ENCODE results near the gene ARHGEF1.
"Not testable (repeated sequence)": the region's sequence is repeated elsewhere in the genome, so short reads cannot be mapped to it uniquely, and the experiment has no call there.

The ARHGEF1 gene

DNA sequence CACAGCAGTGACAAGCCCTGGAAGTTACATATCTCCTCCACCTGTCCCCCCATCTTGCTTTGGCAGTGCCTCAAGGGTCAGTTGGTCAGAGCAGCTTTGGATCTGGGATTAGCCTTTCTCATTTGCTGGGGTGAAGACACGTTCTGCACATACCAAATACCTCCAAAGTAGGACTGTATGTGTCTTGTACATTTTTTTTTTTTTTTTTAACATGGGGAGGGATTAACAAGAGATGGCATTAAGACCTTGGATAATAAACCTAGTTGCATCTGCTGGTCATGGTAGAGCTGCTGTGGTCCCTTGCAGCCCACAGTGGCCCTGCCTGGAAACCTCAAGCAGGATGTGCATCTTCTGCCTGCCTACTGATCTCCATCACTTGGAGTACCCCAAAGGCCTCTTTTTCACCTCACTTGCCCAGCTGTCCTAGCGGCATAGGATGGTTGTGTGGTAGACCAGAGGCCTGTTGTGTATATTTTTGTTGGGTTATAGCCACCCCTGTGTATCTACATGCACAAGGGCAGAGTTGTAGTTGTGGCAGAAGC is 20.5 kb upstream of the ARHGEF1 start:
- DNase-seq, result no peak

DNA sequence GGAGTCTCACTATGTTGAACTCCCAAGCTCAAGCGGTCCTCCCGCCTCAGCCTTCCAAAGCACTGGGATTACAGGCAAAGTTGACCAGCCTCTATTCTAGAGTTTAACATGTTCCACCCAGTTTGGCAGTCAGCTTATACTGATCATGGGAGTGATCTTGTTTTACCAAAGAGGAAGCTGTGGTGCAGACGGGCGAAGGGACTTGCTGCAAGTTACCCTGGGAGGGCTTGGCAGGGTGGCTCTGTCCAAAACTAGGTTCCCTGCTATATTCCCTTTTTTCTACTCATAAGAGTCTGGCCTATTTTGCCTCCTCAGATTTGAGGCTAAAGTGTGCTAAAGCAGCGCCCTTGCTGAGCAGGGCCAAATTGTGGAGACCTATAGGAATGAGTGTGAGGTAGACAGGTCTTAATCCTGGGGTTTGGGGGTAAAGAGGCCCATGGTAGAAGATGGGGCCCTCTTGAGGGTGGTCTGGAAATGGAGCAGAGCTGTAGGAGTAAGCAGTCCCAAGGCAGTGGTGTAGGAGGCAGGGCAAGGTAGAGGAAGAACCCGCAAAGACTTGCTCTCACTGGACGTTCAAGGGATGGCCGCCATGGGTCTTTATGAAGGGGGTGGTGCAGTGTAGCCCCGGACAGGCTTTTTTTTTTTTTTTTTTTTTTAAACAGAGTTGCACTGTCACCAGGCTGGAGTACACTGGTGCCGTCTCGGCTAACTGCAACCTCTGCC is 19.6 kb upstream of the ARHGEF1 start:
- DNase-seq, result no peak

DNA sequence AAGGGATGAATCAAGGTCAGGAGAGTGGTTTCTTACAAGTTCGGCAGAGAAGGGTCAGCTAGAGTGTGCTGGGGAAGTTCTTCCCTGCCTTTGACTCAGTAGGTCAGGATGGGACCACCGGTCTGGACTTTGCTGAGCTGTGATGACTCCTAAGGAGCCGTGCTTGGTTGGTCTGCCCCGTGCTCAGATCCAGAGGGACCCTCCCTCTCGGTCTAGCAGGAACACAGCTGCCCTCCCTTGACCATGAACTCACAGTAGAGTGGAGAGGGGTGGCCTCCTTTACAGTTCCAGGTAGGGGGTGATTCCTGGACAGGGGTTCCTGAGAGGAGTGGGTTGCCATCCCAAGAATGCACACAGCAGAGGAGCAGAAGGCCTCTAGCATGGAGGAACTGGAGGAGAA is 18.6 kb upstream of the ARHGEF1 start:
- DNase-seq, result no peak

DNA sequence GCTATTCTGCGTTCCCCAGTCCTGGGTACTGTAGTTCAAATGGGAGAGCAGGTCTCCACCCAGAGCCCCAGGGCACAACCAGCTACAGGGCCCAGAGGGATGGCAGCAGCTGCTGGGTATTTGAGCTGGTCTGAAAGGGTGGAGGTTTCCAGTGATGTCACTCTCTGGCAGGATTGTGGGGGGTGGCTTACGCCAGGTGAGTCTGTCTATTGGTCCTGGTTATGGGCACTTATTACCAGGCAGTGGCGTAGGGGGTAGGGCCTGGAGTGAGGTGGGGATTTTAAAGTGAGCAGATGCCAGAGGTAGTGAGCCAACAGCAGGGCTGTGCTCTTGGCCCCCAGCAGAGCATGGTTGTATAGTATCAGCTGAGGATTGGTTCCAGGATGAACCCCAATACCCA is 16.7 kb upstream of the ARHGEF1 start:
- no peak for DNase-seq

DNA sequence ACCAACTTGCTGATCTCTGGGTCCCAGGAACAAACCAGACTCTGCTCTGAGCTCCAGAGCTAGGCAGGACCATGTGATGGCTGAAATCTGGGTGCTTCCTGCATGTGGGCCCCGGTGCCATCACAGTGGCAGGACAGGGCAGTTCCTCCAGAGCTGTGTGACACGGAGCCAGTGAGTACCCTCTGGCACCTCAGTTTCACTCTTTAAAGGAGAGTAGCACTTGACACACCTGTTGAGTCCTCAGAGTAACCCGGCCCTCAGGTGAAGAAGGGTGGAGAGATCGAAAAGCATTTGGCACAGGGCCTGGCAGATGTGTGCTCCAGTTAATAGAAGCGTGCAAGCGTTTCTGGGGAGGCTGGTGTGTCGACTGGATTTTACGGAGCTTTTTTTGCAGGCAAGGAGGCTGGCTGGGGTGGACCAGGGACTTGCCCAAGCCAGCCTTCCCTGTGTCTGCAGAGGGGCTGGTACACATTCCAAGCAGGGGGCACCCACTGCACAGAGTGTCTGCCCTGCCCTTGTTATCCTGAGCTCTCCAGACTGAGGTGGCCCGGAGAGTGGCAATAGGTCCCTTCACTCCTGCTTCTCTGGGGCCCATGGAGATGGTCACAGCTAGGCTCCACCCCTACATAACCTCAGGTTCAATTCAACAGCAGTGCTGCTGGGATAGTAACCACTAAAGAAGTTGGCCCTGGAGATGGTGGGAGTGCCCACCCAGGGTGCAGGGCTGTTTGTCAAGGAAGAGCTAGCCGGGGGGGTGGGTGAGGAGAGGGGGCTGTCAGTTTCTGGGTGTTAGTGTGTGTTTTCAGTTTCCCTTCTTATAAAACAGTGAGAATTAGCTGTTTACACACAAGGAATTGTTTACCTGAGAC is 14.6 kb upstream of the ARHGEF1 start:
- no peak for DNase-seq

DNA sequence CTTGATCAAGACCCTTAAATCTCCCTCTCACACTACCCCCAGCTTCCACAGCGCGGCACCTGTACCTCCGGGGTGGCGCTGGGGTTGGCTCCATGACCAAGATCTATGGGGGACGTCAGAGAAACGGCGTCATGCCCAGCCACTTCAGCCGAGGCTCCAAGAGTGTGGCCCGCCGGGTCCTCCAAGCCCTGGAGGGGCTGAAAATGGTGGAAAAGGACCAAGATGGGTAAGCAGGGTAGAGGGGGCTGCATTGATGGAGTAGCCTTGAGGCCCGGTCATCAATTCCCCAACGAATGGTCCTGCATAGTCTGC is 14.0 kb upstream of the ARHGEF1 start:
- no peak for DNase-seq

DNA sequence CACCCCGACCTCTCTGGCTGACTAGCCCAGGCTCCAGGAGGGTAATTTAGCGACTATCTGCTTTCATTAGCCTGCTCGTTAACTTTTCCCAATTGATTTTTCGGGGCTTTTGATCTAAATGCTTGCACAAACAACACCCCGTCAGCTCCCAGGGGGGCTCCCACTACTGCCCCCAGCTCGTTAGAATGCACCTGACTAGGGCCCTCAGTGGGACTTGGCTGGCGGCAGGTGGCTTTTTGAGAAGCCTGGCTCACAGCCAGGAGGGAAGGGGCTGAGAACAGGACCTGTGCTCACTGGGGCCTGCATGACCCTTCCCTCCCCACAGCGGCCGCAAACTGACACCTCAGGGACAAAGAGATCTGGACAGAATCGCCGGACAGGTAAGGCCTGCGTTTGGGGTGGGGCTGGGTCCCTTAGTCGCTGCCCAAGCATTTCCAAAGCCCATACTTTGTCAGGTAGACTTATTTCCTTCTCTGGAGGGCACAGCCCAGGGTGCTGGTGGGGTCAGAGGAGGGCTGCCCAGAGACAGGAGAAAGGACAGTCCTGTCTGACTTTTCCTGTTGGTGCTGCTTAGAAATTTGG is 13.5 kb upstream of the ARHGEF1 start:
- no peak for DNase-seq

DNA sequence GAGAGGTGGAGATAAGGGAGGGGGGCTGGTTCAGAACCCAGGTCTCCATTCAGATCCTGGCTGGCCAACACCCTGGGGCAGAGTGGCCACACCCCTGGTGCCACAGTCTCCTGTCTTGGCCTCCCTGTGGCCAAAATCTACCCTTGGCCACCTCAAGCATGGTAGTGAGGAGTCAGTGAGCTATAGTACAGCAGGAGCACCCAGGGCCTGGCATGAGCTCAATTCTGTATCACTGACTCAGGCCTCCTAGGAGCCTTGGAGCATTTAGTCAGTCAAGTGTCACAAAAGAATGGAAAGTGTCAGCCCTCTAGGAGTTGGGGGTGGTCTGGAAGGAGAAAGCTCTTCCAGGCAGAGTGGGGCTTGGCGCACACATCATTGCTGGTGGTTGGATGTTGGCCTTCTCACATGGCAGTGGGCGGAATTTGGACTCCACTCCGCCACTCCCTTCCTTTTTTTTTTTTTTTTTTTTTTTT is 12.5 kb upstream of the ARHGEF1 start:
- no peak for DNase-seq

DNA sequence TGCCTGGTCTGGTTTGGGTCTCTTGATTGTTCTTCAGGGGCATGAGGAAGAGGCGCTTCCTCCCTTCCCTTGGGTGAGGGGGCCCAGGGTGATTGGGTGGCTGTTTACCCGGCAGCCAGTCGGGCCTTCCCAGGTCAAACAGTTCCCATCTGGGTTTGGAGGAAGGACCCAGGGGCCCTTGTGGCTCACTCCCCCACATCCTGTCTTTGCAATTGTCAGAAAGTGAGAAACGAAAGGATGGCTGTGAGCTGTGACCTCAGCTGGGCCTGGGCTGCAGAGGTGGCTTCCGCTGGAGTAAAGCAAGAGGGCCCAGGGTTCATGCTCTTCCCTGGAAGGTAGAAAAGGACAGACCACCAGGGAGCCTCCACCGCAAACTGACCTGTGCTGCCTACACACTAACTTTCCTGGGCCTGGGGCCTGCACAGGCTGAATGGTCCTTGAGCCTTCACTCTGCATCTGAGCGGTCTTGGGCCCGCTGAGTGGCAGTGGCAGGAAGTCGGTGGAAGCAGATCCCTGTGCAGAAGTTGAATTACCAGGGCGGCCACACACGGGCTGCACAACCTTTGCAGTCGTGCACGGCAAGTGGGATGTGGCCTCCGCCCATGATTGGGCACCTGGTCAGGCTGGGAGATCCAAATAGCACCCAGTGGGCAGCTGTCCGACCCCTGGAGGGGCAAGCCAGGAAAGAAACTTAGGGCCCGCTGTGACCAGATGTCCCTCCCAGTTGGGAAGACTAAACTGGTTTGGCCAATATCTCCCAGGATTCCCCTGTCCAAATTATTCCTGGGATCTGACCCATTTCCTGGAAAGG is 11.2 kb upstream of the ARHGEF1 start:
- no peak for DNase-seq

DNA sequence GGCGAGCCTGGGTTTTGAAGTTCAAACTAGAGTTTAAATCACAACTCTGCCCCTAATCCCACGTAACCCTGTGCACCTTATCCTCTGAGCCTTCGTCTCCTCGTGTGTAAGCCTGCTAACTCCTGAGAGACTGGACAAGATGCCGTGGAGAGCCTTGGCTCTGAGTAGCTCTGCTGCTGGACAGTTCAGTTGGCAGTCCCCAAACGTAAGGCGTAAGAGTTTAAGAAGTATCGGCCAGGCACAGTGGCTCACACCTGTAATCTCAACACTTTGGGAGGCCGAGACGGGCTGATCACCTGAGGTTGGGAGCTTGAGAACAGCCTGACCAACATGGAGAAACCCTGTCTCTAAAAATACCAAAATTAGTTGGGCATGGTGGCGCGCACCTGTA is 10.6 kb upstream of the ARHGEF1 start:
- no peak for DNase-seq

DNA sequence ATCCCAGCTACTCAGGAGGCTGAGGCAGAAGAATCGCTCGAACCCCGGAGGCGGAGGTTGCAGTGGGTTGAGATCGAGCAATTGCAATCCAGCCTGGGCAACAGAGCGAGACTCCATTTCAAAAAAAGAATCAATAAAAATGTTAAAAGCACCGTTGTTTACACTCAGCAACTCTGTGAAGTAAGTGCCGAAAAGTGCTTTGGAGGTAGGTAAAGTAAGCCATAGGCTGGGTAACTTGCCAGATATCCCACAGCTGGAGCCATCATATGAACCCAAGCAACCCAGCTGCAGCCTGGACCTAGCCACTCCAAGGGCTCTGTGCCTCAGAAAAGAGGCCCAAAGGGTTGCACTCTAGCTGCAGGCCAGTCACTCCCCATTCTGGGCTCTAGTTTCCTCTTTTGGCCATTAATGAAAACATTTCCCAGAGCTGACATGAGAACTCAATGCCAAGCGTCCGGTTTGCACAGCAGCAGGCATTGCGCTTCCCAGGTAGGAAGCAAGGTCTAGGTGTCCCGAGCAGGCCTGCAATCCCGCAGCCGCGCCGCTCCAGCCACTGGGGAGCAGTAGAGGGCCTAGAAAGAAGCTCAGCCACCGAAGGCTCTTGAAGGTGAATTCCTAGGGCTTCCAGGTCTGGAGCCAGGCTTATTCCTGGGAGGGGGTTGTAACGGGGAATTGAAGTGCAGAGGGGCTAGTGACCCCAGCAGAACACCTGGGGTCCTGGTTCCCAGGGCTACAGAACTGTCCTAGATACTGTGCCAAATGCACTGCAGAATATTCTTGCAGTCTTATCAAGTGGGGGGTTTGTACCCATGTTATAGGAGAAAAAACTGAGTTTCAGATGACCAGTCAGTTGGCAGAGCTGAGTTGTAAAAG is 10.0 kb upstream of the ARHGEF1 start:
- DNase-seq, result no peak

DNA sequence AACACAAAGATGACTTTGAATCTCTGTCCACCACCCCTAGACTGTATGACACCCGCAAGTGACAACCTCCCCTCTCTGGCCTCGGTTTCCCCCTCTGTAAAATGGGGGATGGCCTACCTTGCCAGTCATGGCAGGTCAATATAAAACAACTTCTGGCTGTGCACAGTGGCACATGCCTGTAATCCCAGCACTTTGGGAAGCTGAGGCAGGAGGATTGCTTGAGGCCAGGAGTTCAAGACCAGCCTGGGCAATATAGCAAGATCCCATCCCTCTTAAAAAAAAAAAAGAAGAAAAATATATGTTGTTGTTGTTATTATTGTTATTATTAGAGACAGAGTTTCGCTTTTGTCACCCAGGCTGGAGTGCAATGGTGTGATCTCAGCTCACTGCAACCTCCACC is 7.0 kb upstream of the ARHGEF1 start:
- DNase-seq, result not testable (repeated sequence)

DNA sequence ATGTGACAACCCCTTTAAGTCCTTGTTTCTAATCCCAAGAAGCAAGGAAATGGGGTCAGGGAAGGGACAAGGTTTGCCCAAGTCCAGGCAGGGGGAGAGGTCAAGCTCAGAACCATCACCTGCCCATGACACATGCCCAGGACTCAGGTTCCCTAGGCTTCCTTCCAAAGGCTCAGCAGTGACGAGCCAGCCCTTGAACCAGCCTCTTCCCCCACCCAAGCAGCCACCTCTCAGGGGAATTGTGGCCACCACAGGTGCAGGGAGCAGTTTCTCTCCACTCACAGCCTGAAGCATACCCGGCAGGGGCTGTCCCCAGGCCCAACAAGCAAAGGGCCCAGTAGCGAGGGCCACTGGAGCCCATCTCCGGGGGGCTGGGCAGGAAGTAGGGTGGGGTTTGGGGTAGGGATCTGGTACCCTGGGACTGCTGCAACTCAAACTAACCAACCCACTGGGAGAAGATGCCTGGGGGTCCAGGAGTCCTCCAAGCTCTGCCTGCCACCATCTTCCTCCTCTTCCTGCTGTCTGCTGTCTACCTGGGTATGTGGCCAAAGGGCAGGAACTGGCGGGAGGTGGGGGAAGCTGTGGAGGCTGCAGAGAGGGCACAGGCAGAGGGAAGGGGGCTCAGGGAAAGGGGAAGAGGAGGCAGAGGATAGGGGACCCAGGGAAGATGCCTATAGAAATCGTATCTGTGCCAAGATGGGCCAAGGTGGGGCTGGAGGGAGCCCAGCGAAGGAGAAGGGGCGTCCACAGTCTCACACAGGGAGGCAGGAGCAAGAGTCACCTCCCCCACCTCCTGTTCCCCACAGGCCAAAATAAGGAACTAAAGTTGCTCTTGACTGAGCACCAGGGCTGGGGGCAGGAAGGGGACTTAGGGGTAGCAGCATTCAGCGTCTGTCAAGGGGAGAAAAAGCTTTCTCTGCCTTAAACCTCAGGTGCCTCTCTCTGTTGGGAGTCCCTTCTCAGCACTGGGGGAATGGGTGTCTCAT is 5.8 kb upstream of the ARHGEF1 start, which contains the start of gene CD79A:
Gene CD79A (plus strand): TSS at position 433 of the 986 bp plus-strand sequence. CDS start 26 bp downstream, at position 459.
- DNase-seq, result no peak

DNA sequence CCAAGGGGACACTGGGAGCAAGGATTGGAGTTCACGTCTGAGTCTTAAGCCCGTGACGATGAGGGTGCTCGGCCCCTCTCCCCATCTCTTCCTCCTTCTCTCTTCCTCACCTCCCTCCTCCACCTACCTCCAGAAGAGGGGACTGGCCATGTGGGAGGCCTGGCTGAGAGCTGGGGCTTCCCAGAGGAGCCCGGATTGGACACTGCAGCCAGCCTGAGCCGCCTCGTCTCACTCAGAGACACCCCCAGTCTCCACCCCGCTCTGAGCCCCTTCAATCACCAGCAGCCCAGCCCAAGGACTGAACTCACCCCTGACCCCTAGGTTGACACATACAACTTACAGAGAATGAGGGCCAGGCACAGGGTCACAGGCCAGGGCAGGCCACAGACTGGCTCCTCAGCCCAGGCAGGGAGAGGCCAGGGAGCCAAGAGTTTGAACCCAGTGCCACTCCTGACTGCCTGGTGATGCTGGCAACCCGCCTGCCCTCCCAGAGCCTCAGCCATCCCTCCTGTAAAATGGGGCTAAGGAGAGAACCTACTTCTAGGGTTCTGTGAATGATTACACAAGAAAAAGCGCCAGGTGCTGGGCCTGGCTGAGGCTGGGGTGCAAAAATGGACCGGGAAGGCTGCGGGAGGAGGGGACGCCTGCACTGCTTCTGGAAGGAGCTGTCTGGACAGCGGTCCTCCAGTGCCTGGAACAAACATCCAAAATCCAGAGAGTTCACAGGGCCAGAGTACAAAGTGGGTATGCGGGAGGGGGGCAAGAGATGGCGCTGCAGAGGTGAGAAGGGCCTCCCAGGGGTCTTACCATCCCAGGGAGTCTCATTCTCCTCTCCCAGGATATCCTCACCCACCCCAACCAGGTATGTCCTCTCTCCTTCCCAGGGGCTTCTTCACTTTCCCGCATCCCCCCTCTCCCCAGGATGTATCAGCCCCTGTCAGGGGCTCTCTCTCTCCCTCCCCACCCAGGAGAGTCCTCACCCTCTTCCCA is 4.8 kb upstream of the ARHGEF1 start:
- no peak for DNase-seq

DNA sequence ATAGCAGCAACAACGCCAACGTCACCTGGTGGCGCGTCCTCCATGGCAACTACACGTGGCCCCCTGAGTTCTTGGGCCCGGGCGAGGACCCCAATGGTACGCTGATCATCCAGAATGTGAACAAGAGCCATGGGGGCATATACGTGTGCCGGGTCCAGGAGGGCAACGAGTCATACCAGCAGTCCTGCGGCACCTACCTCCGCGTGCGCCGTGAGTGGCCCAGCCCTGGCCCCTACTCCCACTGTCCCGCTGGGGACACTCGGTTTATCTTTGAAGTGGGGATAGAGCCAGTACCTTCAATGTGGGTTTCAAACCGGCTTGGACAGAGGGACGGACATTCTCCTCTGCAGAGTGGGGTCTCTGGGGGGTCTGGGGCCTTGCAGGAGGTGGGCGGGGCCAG is 3.9 kb upstream of the ARHGEF1 start:
- DNase-seq, result no peak

DNA sequence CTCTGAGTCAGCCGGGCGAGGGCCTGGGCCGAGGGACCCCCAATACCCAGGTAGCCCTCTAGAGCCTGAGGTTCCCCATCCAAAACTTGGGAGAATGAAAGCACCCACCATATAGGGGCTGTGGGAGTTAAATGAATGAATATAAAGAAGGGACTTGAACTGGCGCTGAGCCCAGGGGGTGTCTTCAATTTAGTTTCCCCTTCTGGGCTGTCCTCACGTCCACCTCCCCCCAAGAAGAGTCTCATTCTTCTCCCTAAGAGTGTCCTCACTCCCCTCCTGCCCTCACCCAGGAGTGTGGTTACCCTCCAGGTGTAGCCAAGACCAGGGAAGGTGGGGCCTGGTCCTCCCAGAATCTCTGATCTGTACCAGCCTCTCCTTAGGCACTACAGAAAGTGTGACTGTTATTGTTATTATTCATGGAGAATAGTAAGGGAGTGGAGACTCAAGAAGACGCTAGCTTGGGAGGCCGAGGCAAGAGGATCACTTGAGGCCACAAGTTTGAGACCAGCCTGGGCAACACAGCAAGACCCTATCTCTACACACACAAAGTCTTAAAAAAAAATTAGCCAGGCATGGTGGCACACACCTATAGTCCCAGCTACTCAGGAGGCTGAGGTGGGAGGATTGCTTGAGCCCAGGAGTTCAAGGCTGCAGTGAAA is 3.2 kb upstream of the ARHGEF1 start:
- no peak for DNase-seq

DNA sequence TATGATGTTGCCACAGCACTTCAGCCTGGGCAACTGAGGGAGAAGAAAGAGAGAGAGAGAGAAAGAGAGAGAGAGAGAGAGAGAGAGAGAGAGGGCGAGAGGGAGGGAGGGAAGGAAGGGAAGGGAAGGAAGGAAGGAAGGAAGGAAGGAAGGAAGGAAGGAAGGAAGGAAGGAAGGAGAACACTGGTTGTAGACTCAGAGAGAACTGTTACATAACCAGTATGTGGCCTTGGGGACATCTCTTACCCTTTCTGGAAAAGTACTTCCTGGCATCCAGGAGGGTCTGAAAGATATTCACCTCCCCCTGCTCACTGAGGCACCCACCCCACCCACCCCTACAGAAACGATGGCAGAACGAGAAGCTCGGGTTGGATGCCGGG is 2.7 kb upstream of the ARHGEF1 start:
- DNase-seq, result no peak

DNA sequence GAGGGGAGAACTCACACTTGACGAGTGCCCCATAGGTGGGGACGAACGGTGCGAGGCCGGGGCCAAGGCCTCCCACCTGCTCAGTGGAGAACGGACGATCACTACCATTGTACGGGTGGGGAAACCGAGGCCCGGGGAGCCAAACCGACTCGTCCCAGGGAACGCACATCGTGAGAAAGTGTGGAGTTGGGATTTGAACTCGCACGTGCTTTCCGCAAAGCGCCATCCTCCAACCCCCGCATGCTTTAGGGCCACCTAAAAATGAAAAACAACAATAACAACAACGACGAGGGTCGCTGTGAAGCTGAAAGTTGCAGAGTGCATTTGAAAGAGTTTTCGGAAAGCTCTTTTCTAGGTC is 458 bp downstream of the ARHGEF1 start:
- DNase-seq, result no peak
